CD4-positive, CD25-positive, alpha-beta regulatory T cell (primary cell): ENCODE data around the gene ST6GALNAC3. TPM values are rescaled to one million over a fixed set of nuclear protein-coding genes. Genes with fewer than 3 reads are reported as not detected.

Experiments
- ATAC-seq, 2 donors: fragments of 150-1000 bp; cut with Tn5 transposase; one replicate each; pipeline ENCODE4 v1.10.0; 2021; ENCODE audit warnings: low read depth in 2 of 2, moderate number of reproducible peaks in 2 of 2, moderate library complexity in 1 of 2
- DNase-seq, 3 donors: peaks; one replicate each; pipeline versions ENCODE4 v3.0.0 to v3.0.0-alpha.2; 2012 to 2022; ENCODE audit warnings: mixed read lengths in 1 of 3
- H3K27ac ChIP-seq: one replicate; pipeline ENCODE4 v1.7.0; 2013; ENCODE audit warnings: mild to moderate bottlenecking, low read length; ENCODE audit not compliant: insufficient read depth, poor library complexity, severe bottlenecking
- H3K27me3 ChIP-seq: one replicate; pipeline ENCODE4 v1.7.0; 2013; ENCODE audit warnings: low read length; ENCODE audit not compliant: control insufficient read depth, insufficient read depth
- H3K36me3 ChIP-seq: one replicate; pipeline ENCODE4 v1.7.0; 2013; ENCODE audit warnings: mild to moderate bottlenecking, low read length, moderate library complexity; ENCODE audit not compliant: control insufficient read depth, insufficient read depth
- H3K4me1 ChIP-seq: 2 replicates; pipeline ENCODE4 v1.7.0; 2013; ENCODE audit warnings: mild to moderate bottlenecking, low read length; ENCODE audit not compliant: insufficient read depth, control insufficient read depth, poor library complexity, severe bottlenecking
- H3K4me3 ChIP-seq: one replicate; pipeline ENCODE4 v1.7.0; 2013; ENCODE audit warnings: low read depth, mild to moderate bottlenecking, low read length, moderate library complexity
- H3K9me3 ChIP-seq, 2 experiments: 1 replicate in 1 of 2; 2 replicates in 1 of 2; pipeline ENCODE4 v1.7.0; 2013; ENCODE audit warnings: low read length in 2 of 2, mild to moderate bottlenecking in 1 of 2, moderate library complexity in 1 of 2; ENCODE audit not compliant: control insufficient read depth in 2 of 2
- H3K27ac Mint-ChIP-seq, 3 donors: one replicate each; pipeline ENCODE4 v1.8.0; 2020 to 2022; ENCODE audit warnings: mild to moderate bottlenecking in 3 of 3, mixed read lengths in 3 of 3, moderate library complexity in 2 of 3
- H3K27me3 Mint-ChIP-seq: one replicate; pipeline ENCODE4 v1.8.0; 2022; ENCODE audit warnings: mild to moderate bottlenecking, mixed read lengths
- H3K36me3 Mint-ChIP-seq: one replicate; pipeline ENCODE4 v1.8.0; 2020; ENCODE audit warnings: mixed read lengths
- H3K4me1 Mint-ChIP-seq, 4 donors: one replicate each; pipeline ENCODE4 v1.8.0; 2020 to 2022; ENCODE audit warnings: mixed read lengths in 4 of 4, mild to moderate bottlenecking in 1 of 4
- H3K4me3 Mint-ChIP-seq, 4 donors: one replicate each; pipeline ENCODE4 v1.8.0; 2020 to 2022; ENCODE audit warnings: mild to moderate bottlenecking in 4 of 4, mixed read lengths in 4 of 4, moderate library complexity in 3 of 4
- H3K9me3 Mint-ChIP-seq, 7 donors: one replicate each; pipeline ENCODE4 v1.8.0; 2020 to 2022; ENCODE audit warnings: mixed read lengths in 7 of 7, mild to moderate bottlenecking in 3 of 7, moderate library complexity in 2 of 7
- polyA plus RNA-seq, 4 donors: library from polyadenylated mRNA; unstranded; fragments of 300-500 nt; fragmentation: Illumina TruSeq; gene quantifications; one replicate each; pipeline ENCODE4 v1.2.3, GENCODE V29; 2021
- total RNA-seq: library from RNA; stranded (reverse); gene quantifications from one replicate; pipeline ENCODE4 v1.2.3, GENCODE V29; 2022

The ST6GALNAC3 gene
- total and polyA plus RNA-seq, 5 donors from 2014 or later: 0.03 to 3.4 (median 0.95) TPM

GRCh38 chr1:76666499-76666898, 592.0 kb downstream of the ST6GALNAC3 start:
- no peaks in the 10 kb centered on the region for H3K27me3 Mint-ChIP-seq
- ATAC-seq (no peak), DNase-seq (no peak)
- H3K36me3 ChIP-seq: no peaks in the 10 kb centered on the region
- peaks cover 0 to 11% (median 4%) of the 10 kb centered on the region in 7 donors for H3K9me3 Mint-ChIP-seq
- no peaks in the 10 kb centered on the region for H3K9me3 ChIP-seq
- no peak overlapping the region for H3K4me3 Mint-ChIP-seq
- H3K4me1 Mint-ChIP-seq: no peaks in the 10 kb centered on the region
- no peaks in the 10 kb centered on the region for H3K27me3 ChIP-seq
- H3K36me3 Mint-ChIP-seq: no peaks in the 10 kb centered on the region
- H3K4me1 ChIP-seq: no peaks in the 10 kb centered on the region
- no peak overlapping the region for H3K4me3 ChIP-seq
- no peak overlapping the region for H3K27ac Mint-ChIP-seq
- no peak overlapping the region for H3K27ac ChIP-seq

DNA sequence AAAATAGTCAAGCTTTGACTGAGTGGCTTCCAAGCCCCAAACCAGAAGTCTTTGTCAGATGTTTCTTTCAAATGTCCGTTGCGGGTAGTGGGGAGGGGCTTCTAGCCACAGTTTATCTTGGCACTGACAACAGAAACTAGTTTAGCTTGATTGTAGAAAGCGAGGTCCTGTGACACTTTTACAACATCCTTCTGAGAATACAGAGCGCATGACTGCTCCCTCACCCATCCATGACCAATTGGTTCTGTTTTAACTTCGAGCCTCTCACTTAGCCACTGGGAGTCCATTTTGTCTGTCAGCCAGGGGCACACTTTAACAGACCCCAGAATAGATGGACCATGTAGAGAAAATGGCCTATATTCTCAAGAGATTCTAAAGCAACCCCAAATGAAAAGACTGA, 593.5 kb downstream of the ST6GALNAC3 start:
- no peak overlapping the region for H3K27ac Mint-ChIP-seq
- no peaks in the 10 kb centered on the region for H3K36me3 Mint-ChIP-seq
- H3K27me3 Mint-ChIP-seq: no peaks in the 10 kb centered on the region
- Histone ChIP-seq H3K4me1 (no peaks in the 10 kb centered on the region), H3K4me3 (no peak overlapping the region), H3K36me3 (no peaks in the 10 kb centered on the region), H3K27me3 (no peaks in the 10 kb centered on the region), H3K27ac (no peak overlapping the region), H3K9me3 (no peaks in the 10 kb centered on the region)
- H3K9me3 Mint-ChIP-seq: peaks cover 0 to 6% (median 4%) of the 10 kb centered on the region in 7 donors
- DNase-seq (no peak), ATAC-seq (no peak)
- no peak overlapping the region for H3K4me3 Mint-ChIP-seq
- H3K4me1 Mint-ChIP-seq: no peaks in the 10 kb centered on the region

DNA sequence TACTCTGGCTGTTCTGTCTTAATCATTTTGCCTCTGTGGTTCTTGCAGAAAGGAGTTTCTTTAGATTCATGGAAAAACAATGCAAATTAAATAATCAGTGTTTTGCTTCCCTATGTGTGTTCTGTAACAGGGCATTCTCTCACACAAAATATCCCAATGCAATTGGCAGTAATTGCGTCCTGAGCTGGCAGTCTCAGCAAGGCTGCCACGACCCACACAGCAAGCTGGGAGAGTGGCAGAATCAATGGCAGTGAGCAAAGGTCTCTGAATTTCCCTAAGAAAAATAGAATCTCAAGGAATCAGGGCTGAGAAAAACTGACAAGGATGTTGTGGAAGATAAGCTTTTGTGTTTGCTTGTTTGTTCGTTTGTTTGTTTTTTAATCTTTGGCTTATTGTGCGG, 594.6 kb downstream of the ST6GALNAC3 start:
- peaks cover 0 to 5% (median 4%) of the 10 kb centered on the region in 7 donors for H3K9me3 Mint-ChIP-seq
- H3K36me3 ChIP-seq: no peaks in the 10 kb centered on the region
- H3K36me3 Mint-ChIP-seq: no peaks in the 10 kb centered on the region
- H3K4me1 Mint-ChIP-seq: no peaks in the 10 kb centered on the region
- no peak overlapping the region for H3K4me3 Mint-ChIP-seq
- ATAC-seq (no peak), DNase-seq (no peak)
- no peak overlapping the region for H3K27ac ChIP-seq
- no peak overlapping the region for H3K27ac Mint-ChIP-seq
- no peaks in the 10 kb centered on the region for H3K4me1 ChIP-seq
- no peaks in the 10 kb centered on the region for H3K27me3 Mint-ChIP-seq
- no peak overlapping the region for H3K4me3 ChIP-seq
- no peaks in the 10 kb centered on the region for H3K27me3 ChIP-seq
- no peaks in the 10 kb centered on the region for H3K9me3 ChIP-seq

- Histone ChIP-seq H3K9me3 (no peaks in the 10 kb centered on the region), H3K4me1 (no peaks in the 10 kb centered on the region), H3K4me3 (no peak overlapping the region), H3K27ac (no peak overlapping the region), H3K36me3 (no peaks in the 10 kb centered on the region), H3K27me3 (no peaks in the 10 kb centered on the region)
- Mint-ChIP-seq H3K27ac (no peak overlapping the region), H3K4me3 (no peak overlapping the region), H3K9me3 (peaks cover 0 to 5% (median 0%) of the 10 kb centered on the region in 7 donors), H3K27me3 (no peaks in the 10 kb centered on the region), H3K36me3 (no peaks in the 10 kb centered on the region), H3K4me1 (no peaks in the 10 kb centered on the region)
- no peak for ATAC-seq
- DNase-seq: no peak
Observed at GRCh38 chr1:76669624-76670315, 595.2 kb downstream of the ST6GALNAC3 start.

DNA sequence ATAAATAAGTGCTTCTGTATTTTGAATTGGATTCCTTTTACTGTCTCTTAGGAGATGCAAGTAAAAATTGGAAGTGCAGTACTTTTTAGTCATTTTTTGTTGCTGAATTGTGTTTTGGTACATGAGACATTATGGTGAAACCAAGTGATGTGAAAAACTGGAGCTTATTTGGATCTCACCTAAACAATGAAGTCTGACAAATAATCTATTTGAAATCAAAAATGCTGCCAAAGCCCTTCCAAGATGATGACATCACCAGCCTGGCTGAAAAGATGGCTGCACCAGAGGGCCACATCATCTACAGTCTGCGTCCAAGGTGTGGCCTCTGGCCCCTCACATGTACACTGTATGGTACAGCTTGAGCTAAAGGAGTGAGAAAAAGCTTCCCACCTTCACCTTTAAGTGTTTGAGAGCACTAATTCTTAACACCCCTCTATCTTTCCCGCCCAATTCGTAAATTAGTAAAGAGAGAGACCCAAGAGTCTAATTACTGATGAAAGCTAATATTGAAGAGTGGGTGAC, 600.2 kb downstream of the ST6GALNAC3 start:
- ATAC-seq (no peak), DNase-seq (no peak)
- H3K9me3 ChIP-seq: no peaks in the 10 kb centered on the region
- no peaks in the 10 kb centered on the region for H3K27me3 Mint-ChIP-seq
- no peak overlapping the region for H3K4me3 Mint-ChIP-seq
- no peaks in the 10 kb centered on the region for H3K4me1 ChIP-seq
- peaks cover 0 to 2% (median 0%) of the 10 kb centered on the region in 7 donors for H3K9me3 Mint-ChIP-seq
- H3K4me1 Mint-ChIP-seq: no peaks in the 10 kb centered on the region
- no peak overlapping the region for H3K27ac Mint-ChIP-seq
- H3K27me3 ChIP-seq: no peaks in the 10 kb centered on the region
- H3K36me3 ChIP-seq: no peaks in the 10 kb centered on the region
- no peaks in the 10 kb centered on the region for H3K36me3 Mint-ChIP-seq
- no peak overlapping the region for H3K27ac ChIP-seq
- no peak overlapping the region for H3K4me3 ChIP-seq

GRCh38 chr1:76677416-76678405, 603.2 kb downstream of the ST6GALNAC3 start:
- ATAC-seq (no peak), DNase-seq (no peak)
- Histone ChIP-seq H3K9me3 (no peaks in the 10 kb centered on the region), H3K4me3 (no peak overlapping the region), H3K36me3 (no peaks in the 10 kb centered on the region), H3K4me1 (no peaks in the 10 kb centered on the region), H3K27ac (no peak overlapping the region), H3K27me3 (no peaks in the 10 kb centered on the region)
- Mint-ChIP-seq H3K4me3 (no peak overlapping the region), H3K27me3 (no peaks in the 10 kb centered on the region), H3K36me3 (no peaks in the 10 kb centered on the region), H3K27ac (no peak overlapping the region), H3K9me3 (peaks cover 0 to 4% (median 0%) of the 10 kb centered on the region in 7 donors), H3K4me1 (no peaks in the 10 kb centered on the region)

DNA sequence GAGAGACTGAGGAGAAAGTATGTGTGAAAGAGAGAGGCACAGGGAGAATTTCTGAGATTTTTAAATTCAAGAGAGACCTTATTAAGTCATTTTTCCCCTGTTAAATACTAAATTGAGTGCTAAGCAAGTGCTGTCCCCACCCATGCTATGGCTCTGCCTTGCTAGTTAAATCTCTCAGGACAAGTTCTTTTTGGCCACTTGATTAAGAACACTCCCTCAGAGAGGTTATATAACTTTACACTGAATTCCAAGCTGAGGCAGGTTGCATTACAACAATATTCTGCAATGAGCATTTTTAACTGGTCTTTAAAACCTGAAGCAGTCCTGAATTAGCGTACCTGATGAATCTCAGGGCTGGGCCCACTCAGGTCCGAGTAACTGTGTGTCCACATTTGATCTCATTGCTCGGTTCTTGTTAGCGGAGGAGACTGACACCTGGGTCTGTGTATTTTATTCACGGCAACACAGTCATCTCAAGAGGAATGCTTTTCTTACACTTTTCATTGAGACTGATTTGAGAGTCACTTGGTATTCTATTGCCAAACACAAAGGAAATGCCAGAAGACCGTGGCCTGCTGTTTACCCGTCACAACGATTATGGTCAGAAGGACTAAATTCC, 605.1 kb downstream of the ST6GALNAC3 start:
- Mint-ChIP-seq H3K27ac (no peak overlapping the region), H3K36me3 (no peaks in the 10 kb centered on the region), H3K9me3 (peaks cover 0 to 4% (median 0%) of the 10 kb centered on the region in 7 donors), H3K4me1 (no peaks in the 10 kb centered on the region), H3K27me3 (no peaks in the 10 kb centered on the region), H3K4me3 (no peak overlapping the region)
- Histone ChIP-seq H3K36me3 (no peaks in the 10 kb centered on the region), H3K27ac (no peak overlapping the region), H3K4me3 (no peak overlapping the region), H3K9me3 (no peaks in the 10 kb centered on the region), H3K27me3 (no peaks in the 10 kb centered on the region), H3K4me1 (no peaks in the 10 kb centered on the region)
- DNase-seq: no peak
- no peak for ATAC-seq
